PC-3 (cell line): Measurements from ENCODE around the gene ADAM12.

Experiments used
- EZH2 ChIP-seq: fragments of 300-600 bp; sonication (generic); IDR thresholded peaks from one replicate; pipeline ENCODE4 v1.6.1; 2017; ENCODE audit warnings: antibody characterized with exemption, mild to moderate bottlenecking, low read length; ENCODE audit not compliant: unreplicated experiment
- TF ChIP-seq, protein P1 (sequence below): fragments of 300-600 bp; sonication (generic); conservative IDR thresholded peaks from 2 replicates; pipeline ENCODE4 v1.5.1; 2017; ENCODE audit warnings: antibody characterized with exemption, low read depth, mild to moderate bottlenecking, low read length

DNA sequence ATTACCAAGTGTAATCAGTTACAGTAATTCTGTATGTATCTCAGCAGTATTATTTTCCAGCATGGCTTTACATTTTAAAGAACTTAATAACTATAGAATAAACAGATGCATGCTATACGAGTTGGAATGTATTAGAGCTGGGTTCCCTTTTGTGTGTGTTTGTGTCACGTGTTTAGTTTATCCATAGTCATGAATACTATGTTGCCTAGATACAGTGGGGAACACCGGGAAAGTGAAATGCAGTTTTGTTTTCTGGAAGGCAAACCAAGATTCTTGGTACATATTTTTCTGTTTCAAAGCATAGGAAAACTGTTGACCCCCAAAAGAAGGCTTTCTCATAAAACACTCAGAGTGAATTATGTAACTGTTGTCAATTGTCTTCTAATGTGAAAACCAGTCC lies 372.9 kb downstream of the ADAM12 start:
- TF ChIP-seq, protein P1, sequence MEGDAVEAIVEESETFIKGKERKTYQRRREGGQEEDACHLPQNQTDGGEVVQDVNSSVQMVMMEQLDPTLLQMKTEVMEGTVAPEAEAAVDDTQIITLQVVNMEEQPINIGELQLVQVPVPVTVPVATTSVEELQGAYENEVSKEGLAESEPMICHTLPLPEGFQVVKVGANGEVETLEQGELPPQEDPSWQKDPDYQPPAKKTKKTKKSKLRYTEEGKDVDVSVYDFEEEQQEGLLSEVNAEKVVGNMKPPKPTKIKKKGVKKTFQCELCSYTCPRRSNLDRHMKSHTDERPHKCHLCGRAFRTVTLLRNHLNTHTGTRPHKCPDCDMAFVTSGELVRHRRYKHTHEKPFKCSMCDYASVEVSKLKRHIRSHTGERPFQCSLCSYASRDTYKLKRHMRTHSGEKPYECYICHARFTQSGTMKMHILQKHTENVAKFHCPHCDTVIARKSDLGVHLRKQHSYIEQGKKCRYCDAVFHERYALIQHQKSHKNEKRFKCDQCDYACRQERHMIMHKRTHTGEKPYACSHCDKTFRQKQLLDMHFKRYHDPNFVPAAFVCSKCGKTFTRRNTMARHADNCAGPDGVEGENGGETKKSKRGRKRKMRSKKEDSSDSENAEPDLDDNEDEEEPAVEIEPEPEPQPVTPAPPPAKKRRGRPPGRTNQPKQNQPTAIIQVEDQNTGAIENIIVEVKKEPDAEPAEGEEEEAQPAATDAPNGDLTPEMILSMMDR = no peak
- TF ChIP-seq EZH2 = no peak
